BLaER1 (cell line): ENCODE data around the gene EIF1.

Experiments used
- H3K27ac ChIP-seq: shearing (Covaris generic); formaldehyde crosslinking; 2 replicates; pipeline ENCODE4 v1.8.1; 2022
- H3K27me3 ChIP-seq: shearing (Covaris generic); formaldehyde crosslinking; 2 replicates; pipeline ENCODE4 v1.8.1; 2022
- H3K36me3 ChIP-seq: shearing (Covaris generic); formaldehyde crosslinking; 2 replicates; pipeline ENCODE4 v1.8.1; 2022
- H3K4me1 ChIP-seq: shearing (Covaris generic); formaldehyde crosslinking; 2 replicates; pipeline ENCODE4 v1.8.1; 2022
- H3K4me2 ChIP-seq: shearing (Covaris generic); formaldehyde crosslinking; 2 replicates; pipeline ENCODE4 v1.8.1; 2022
- H3K4me3 ChIP-seq: shearing (Covaris generic); formaldehyde crosslinking; 2 replicates; pipeline ENCODE4 v1.8.1; 2022
- H3K9ac ChIP-seq: shearing (Covaris generic); formaldehyde crosslinking; 2 replicates; pipeline ENCODE4 v1.8.1; 2022
- H3K9me3 ChIP-seq: shearing (Covaris generic); formaldehyde crosslinking; 2 replicates; pipeline ENCODE4 v1.8.1; 2022
- H4K20me1 ChIP-seq: shearing (Covaris generic); formaldehyde crosslinking; 2 replicates; pipeline ENCODE4 v1.8.1; 2022
- Cebpa-rat ChIP-seq: shearing (Covaris generic); IDR thresholded peaks from 2 replicates; pipeline ENCODE4 v1.8.1; 2022

EIF1 gene

DNA sequence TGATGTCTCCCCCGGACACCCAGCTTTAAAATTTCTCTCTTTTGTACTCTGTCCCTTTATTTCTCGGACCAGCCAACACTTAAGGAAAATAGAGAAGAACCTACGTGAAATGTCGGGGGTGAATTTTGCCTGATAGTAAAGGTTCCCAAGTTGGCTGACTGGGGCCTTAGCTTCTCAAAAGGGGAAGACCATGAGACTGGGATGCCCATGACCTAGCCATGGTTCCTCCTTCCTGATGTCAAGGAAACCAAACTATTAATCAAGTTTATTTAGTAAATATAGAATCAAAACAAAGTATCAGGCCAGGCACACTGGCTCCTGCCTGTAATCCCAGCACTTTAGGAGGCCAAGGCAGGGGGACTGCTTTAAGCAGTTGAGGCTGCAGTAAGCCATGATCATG lies 2.4 kb upstream of the EIF1 start:
- H3K36me3 ChIP-seq = peaks cover 19% of the 10 kb centered on the region
- no peak overlapping the region for H3K9ac ChIP-seq
- no peak overlapping the region for H3K4me2 ChIP-seq
- peaks cover 28% of the 10 kb centered on the region for H3K4me1 ChIP-seq
- peaks cover 9% of the 10 kb centered on the region for H3K9me3 ChIP-seq
- H3K27me3 ChIP-seq = no peaks in the 10 kb centered on the region
- TF ChIP-seq Cebpa-rat = no peak
- no peak overlapping the region for H3K27ac ChIP-seq
- peaks cover 24% of the 10 kb centered on the region for H4K20me1 ChIP-seq
- H3K4me3 ChIP-seq = no peak overlapping the region

DNA sequence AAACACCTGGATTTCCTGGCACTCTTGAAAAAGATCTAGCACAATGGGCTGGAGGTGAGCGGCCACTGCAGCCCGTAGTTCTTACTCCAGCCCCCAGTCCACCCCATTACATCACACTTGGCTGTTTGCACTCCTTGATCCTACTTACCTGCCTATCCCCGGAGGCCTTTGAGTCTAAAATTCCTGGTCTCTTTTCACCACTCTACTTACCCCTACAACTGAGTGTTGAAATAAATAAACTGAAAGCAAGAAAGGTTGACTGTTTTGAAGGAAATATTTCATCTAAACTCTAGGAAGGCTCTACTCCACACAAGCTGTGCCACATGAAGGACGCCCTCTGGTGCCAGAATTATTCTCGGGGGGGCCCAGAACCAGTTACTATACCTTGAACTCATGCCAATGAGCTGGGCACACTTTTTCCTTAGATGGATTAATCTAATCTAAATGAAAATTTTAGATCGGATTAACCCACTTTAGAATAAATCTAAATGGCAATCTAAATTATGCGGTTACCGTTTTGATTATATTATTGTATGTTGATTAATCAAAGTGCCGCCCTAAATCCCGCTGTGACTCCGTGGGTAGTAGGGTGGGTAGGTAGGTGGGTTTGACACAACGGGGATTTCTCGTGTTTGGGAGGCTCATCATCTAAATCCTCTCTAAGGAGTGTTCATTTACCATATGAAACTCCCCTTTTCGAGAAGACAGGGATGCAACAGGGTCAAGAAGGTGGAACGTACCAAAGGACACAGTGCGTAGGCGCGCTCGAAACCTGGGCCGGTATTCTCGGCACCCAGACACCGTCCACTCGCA lies 651 bp upstream of the EIF1 start:
- no peak for TF ChIP-seq Cebpa-rat
- Histone ChIP-seq H3K4me1 (peaks cover 30% of the 10 kb centered on the region), H3K4me2 (peak overlapping the region; percentile 83), H3K27ac (peak overlapping the region; percentile 68), H3K9ac (peak overlapping the region; percentile 100), H3K4me3 (peak overlapping the region; percentile 96), H4K20me1 (peaks cover 42% of the 10 kb centered on the region), H3K36me3 (peaks cover 37% of the 10 kb centered on the region), H3K9me3 (peaks cover 9% of the 10 kb centered on the region), H3K27me3 (no peaks in the 10 kb centered on the region)

DNA sequence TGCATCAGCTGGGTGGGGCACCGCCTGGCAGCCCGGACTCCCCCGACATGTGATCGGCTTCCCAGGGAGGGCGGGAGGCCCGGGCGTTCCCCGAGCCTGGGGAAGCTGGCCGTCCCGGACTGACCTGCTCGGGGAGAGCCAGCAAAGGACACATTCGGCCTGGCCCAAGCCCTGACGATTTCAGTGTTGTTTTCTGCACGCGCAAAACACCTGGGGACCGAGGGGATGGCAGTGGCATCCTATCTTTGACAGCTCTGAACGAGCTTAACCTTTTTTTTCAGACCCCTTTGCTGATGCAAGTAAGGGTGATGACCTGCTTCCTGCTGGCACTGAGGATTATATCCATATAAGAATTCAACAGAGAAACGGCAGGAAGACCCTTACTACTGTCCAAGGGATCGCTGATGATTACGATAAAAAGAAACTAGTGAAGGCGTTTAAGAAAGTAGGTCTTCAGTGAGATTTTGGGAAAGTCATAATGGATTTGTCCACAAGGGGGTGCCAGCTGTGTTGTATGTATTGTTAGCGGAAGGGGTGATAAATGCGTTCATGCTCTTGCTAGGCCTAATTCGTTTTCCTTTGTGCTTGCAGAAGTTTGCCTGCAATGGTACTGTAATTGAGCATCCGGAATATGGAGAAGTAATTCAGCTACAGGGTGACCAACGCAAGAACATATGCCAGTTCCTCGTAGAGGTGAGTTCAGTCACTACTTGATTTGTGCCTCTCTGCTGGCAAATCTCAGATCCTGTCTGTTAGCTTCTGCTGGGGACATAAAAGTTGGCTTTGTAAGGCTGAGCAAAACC lies 1.0 kb downstream of the EIF1 start:
- TF ChIP-seq Cebpa-rat = no peak
- peaks cover 52% of the 10 kb centered on the region for H4K20me1 ChIP-seq
- H3K27ac ChIP-seq = peak overlapping the region; percentile 100
- H3K4me2 ChIP-seq = peak overlapping the region; percentile 94
- peaks cover 9% of the 10 kb centered on the region for H3K9me3 ChIP-seq
- H3K9ac ChIP-seq = peak overlapping the region; percentile 100
- peaks cover 30% of the 10 kb centered on the region for H3K4me1 ChIP-seq
- H3K36me3 ChIP-seq = peaks cover 54% of the 10 kb centered on the region
- H3K4me3 ChIP-seq = peak overlapping the region; percentile 96
- H3K27me3 ChIP-seq = no peaks in the 10 kb centered on the region

GRCh38 chr17:41690497-41690896 lies 1.8 kb downstream of the EIF1 start:
- Histone ChIP-seq H3K9me3 (peaks cover 9% of the 10 kb centered on the region), H3K27ac (peak overlapping the region; percentile 100), H4K20me1 (peaks cover 52% of the 10 kb centered on the region), H3K4me2 (peak overlapping the region; percentile 94), H3K27me3 (no peaks in the 10 kb centered on the region), H3K9ac (peak overlapping the region; percentile 100), H3K4me3 (peak overlapping the region; percentile 96), H3K36me3 (peaks cover 62% of the 10 kb centered on the region), H3K4me1 (peaks cover 30% of the 10 kb centered on the region)
- no peak for TF ChIP-seq Cebpa-rat

GRCh38 chr17:41691031-41691777 lies 2.5 kb downstream of the EIF1 start:
- Histone ChIP-seq H3K4me2 (peak overlapping the region; percentile 94), H3K4me3 (peak overlapping the region; percentile 96), H3K36me3 (peaks cover 62% of the 10 kb centered on the region), H3K9ac (peak overlapping the region; percentile 100; the same call in 1 of the 2 replicates), H3K27me3 (no peaks in the 10 kb centered on the region), H3K27ac (no peak overlapping the region), H4K20me1 (peaks cover 52% of the 10 kb centered on the region), H3K9me3 (peaks cover 3% of the 10 kb centered on the region), H3K4me1 (peaks cover 32% of the 10 kb centered on the region)
- TF ChIP-seq Cebpa-rat = no peak

DNA sequence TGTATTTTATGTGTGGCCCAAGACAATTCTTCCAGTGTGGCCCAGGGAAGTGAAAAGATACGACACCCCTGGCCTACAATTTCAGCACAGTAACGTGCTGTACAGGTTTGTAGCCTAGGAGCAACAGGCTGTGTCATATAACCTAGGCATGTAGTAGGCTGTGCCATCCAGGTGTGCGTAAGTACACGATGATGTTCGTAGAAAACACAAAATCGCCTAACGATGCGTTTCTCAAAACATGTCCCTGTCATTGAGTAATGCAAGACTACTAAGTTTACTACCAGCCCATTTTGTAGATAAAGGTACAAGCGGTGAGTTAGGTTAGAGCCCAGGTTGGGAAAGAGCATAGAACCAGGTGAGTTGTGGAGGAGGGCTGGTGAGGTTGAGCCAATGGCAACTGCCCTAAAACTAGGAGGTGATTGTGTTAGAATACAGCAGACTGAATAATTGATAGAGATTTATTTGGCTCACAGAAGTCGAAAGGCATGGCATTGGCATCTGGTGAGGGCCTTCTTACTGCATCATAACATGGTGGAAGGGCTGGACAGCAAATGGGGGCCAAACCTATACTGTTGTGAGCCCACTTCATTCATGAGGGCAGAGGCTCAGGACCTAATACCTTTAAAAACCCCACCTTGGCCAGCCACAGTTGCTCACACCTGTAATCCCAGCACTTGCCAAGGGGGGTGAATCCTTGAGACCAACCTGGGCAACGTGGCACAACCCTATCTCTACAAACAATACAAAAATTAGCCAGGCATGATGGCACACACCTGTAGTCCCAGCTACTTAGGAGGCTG lies 4.2 kb downstream of the EIF1 start:
- Histone ChIP-seq H3K4me1 (peaks cover 39% of the 10 kb centered on the region), H3K9ac (no peak overlapping the region), H3K27me3 (no peaks in the 10 kb centered on the region), H3K27ac (no peak overlapping the region), H4K20me1 (peaks cover 52% of the 10 kb centered on the region), H3K4me3 (no peak overlapping the region), H3K4me2 (no peak overlapping the region), H3K36me3 (peaks cover 62% of the 10 kb centered on the region), H3K9me3 (no peaks in the 10 kb centered on the region)
- no peak for TF ChIP-seq Cebpa-rat

GRCh38 chr17:41695134-41695661 lies 6.5 kb downstream of the EIF1 start:
- no peaks in the 10 kb centered on the region for H3K9me3 ChIP-seq
- no peak overlapping the region for H3K27ac ChIP-seq
- H3K4me3 ChIP-seq = no peak overlapping the region
- peaks cover 38% of the 10 kb centered on the region for H4K20me1 ChIP-seq
- H3K4me2 ChIP-seq = no peak overlapping the region
- TF ChIP-seq Cebpa-rat = no peak
- H3K36me3 ChIP-seq = peaks cover 53% of the 10 kb centered on the region
- H3K9ac ChIP-seq = no peak overlapping the region
- H3K27me3 ChIP-seq = no peaks in the 10 kb centered on the region
- H3K4me1 ChIP-seq = peaks cover 34% of the 10 kb centered on the region

DNA sequence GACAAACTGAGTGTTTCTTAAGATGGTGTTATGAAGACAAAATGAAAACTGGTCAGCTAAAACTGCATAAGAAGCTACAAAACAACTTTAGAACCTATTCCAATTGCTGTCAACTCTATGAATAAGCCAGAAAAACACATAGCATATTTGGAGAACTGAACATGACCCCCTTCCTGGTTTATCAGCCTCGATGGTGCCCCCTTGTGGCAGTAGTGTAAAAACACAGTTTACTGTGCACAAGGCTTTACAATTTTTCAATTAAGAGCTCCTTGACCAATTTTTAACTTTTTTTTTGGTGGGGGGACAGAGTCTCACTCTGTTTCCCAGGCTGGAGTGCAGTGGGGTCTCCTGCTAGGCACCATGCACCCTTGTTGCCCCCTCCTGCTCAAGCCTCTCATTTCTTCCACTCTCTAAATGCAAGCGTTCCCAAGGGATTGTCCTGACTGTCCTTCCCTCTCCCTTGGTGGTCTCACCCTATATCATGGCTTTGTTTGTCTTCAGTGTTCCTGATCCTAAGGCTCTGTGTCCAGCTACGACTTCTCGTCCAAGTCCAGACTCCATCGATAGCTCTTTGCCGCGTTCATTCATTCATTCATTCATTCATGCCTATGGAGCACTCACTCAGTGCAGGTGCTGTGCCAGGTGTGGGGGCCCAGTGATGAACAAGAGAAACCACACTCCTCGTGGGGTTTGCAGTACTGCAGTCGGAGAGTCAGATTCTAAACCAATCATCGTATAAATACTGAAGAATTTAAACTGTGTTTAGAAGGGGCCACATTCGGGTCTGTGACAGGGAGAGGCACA lies 7.5 kb downstream of the EIF1 start:
- Histone ChIP-seq H4K20me1 (peaks cover 29% of the 10 kb centered on the region), H3K9me3 (no peaks in the 10 kb centered on the region), H3K27me3 (no peaks in the 10 kb centered on the region), H3K9ac (no peak overlapping the region), H3K27ac (no peak overlapping the region), H3K4me2 (no peak overlapping the region), H3K36me3 (peaks cover 44% of the 10 kb centered on the region), H3K4me1 (peaks cover 24% of the 10 kb centered on the region), H3K4me3 (no peak overlapping the region)
- no peak for TF ChIP-seq Cebpa-rat
